HEK293 (cell line): ENCODE results near the gene NOXO1.

Experiments used
- CTCF ChIA-PET: fragments of 350-600 bp; formaldehyde crosslinking; extraction: SDS; loops from one replicate; lab custom pipeline; 2021; ENCODE audit warnings: antibody characterized with exemption; lab: Yijun Ruan, JAX
- POLR2A ChIA-PET: fragments of 300-600 bp; formaldehyde crosslinking; extraction: SDS; loops from one replicate; lab custom pipeline; 2020; ENCODE audit warnings: antibody characterized with exemption, inconsistent platforms; lab: Yijun Ruan, JAX
- H3K27ac ChIP-seq: fragments of 200-500 bp; sonication (Bioruptor generic); 2 replicates; pipeline ENCODE4 v1.5.1; 2014; ENCODE audit warnings: low read depth, low read length, control low read depth, inconsistent platforms; ENCODE audit errors: extremely low read depth
- H3K36me3 ChIP-seq, 2 experiments: fragments of 200-500 bp in 1 of 2; sonication (Bioruptor generic) in 1 of 2; 1 replicate in 1 of 2; 2 replicates in 1 of 2; pipeline ENCODE4 v1.5.1; 2014 to 2017; ENCODE audit warnings: inconsistent platforms in 2 of 2, low read length in 2 of 2; ENCODE audit not compliant: control insufficient read depth in 2 of 2, insufficient read depth in 1 of 2
- H3K4me1 ChIP-seq: fragments of 200-500 bp; sonication (Bioruptor generic); 2 replicates; pipeline ENCODE4 v1.5.1; 2014; ENCODE audit warnings: mild to moderate bottlenecking, low read length, inconsistent platforms; ENCODE audit not compliant: control insufficient read depth, insufficient read depth
- H3K4me3 ChIP-seq: 2 replicates; pipeline ENCODE4 v1.5.1; 2011; ENCODE audit warnings: low read depth, mild to moderate bottlenecking, control low read depth, low read length, moderate library complexity
- H3K9me3 ChIP-seq: fragments of 200-500 bp; sonication (Bioruptor generic); 2 replicates; pipeline ENCODE4 v1.5.1; 2014; ENCODE audit warnings: low read depth, low read length, inconsistent platforms; ENCODE audit not compliant: control insufficient read depth, insufficient read depth
- BCL6B ChIP-seq: fragments of 450-650 bp; formaldehyde crosslinking; IDR thresholded peaks from 2 replicates; pipeline ENCODE4 v1.5.1; 2017; ENCODE audit warnings: missing biosample characterization, missing genetic modification characterization
- HOXD13 ChIP-seq: sonication (generic); formaldehyde crosslinking; IDR thresholded peaks from 2 replicates; pipeline ENCODE4 v1.8.0; 2022; ENCODE audit warnings: missing genetic modification reagents, borderline replicate concordance
- IKZF3 ChIP-seq: fragments of 450-650 bp; IDR thresholded peaks from 2 replicates; pipeline ENCODE4 v1.5.0; 2018; ENCODE audit warnings: missing biosample characterization, mild to moderate bottlenecking, missing genetic modification characterization, moderate library complexity
- KLF16 ChIP-seq: fragments of 450-650 bp; formaldehyde crosslinking; IDR thresholded peaks from 2 replicates; pipeline ENCODE4 v1.5.1; 2017; ENCODE audit warnings: missing biosample characterization, missing genetic modification characterization
- PRDM1 ChIP-seq: fragments of 450-650 bp; formaldehyde crosslinking; IDR thresholded peaks from 2 replicates; pipeline ENCODE4; 2016; ENCODE audit warnings: missing biosample characterization, missing genetic modification characterization
- ZBTB17 ChIP-seq: fragments of 450-650 bp; formaldehyde crosslinking; IDR thresholded peaks from 2 replicates; pipeline ENCODE4 v1.5.1; 2016; ENCODE audit warnings: missing biosample characterization, missing genetic modification characterization
- ZNF18 ChIP-seq: fragments of 450-650 bp; formaldehyde crosslinking; IDR thresholded peaks from 2 replicates; pipeline ENCODE4 v1.5.1; 2016; ENCODE audit warnings: missing biosample characterization, missing genetic modification characterization
- ZNF239 ChIP-seq: fragments of 450-650 bp; formaldehyde crosslinking; IDR thresholded peaks from 2 replicates; pipeline ENCODE4 v1.5.1; 2016; ENCODE audit warnings: missing biosample characterization, missing genetic modification characterization
- ZNF37A ChIP-seq: fragments of 450-650 bp; IDR thresholded peaks from 2 replicates; pipeline ENCODE4 v1.5.1; 2018; ENCODE audit warnings: missing biosample characterization, missing genetic modification characterization
- ZNF404 ChIP-seq: fragments of 450-650 bp; formaldehyde crosslinking; IDR thresholded peaks from 2 replicates; pipeline ENCODE4 v1.5.1; 2017; ENCODE audit warnings: missing biosample characterization, missing genetic modification characterization
- ZNF501 ChIP-seq: fragments of 450-650 bp; formaldehyde crosslinking; IDR thresholded peaks from 2 replicates; pipeline ENCODE4 v1.5.1; 2016; ENCODE audit warnings: missing biosample characterization, missing genetic modification characterization
- ZNF548 ChIP-seq: fragments of 450-650 bp; formaldehyde crosslinking; IDR thresholded peaks from 2 replicates; pipeline ENCODE4 v1.5.1; 2016; ENCODE audit warnings: missing biosample characterization, missing genetic modification characterization
- ZNF660 ChIP-seq: fragments of 450-650 bp; IDR thresholded peaks from 2 replicates; pipeline ENCODE4 v1.5.1; 2018; ENCODE audit warnings: missing biosample characterization, mild to moderate bottlenecking, missing genetic modification characterization
- ZNF76 ChIP-seq: fragments of 450-650 bp; formaldehyde crosslinking; IDR thresholded peaks from 2 replicates; pipeline ENCODE4; 2016; ENCODE audit warnings: low read depth, missing biosample characterization, missing genetic modification characterization, borderline replicate concordance
- ZSCAN23 ChIP-seq: fragments of 450-650 bp; formaldehyde crosslinking; IDR thresholded peaks from 2 replicates; pipeline ENCODE4 v1.5.1; 2016; ENCODE audit warnings: missing biosample characterization, missing genetic modification characterization
- TF ChIP-seq, protein P1 (sequence below): fragments of 450-650 bp; formaldehyde crosslinking; IDR thresholded peaks from 2 replicates; pipeline ENCODE4 v1.5.1; 2017; ENCODE audit warnings: missing biosample characterization, missing genetic modification characterization
- TF ChIP-seq, protein P2 (sequence below): fragments of 450-650 bp; formaldehyde crosslinking; IDR thresholded peaks from 2 replicates; pipeline ENCODE4 v1.5.1; 2016; ENCODE audit warnings: missing biosample characterization, missing genetic modification characterization
- TF ChIP-seq, protein P3 (sequence below): fragments of 450-650 bp; formaldehyde crosslinking; conservative IDR thresholded peaks from 2 replicates; pipeline ENCODE4 v1.5.1; 2016; ENCODE audit warnings: low read depth, missing biosample characterization, missing genetic modification characterization
- TF ChIP-seq, protein P4 (sequence below): fragments of 450-650 bp; formaldehyde crosslinking; IDR thresholded peaks from 2 replicates; pipeline ENCODE4 v1.5.1; 2016; ENCODE audit warnings: missing biosample characterization, missing genetic modification characterization, low read depth

The NOXO1 gene

DNA sequence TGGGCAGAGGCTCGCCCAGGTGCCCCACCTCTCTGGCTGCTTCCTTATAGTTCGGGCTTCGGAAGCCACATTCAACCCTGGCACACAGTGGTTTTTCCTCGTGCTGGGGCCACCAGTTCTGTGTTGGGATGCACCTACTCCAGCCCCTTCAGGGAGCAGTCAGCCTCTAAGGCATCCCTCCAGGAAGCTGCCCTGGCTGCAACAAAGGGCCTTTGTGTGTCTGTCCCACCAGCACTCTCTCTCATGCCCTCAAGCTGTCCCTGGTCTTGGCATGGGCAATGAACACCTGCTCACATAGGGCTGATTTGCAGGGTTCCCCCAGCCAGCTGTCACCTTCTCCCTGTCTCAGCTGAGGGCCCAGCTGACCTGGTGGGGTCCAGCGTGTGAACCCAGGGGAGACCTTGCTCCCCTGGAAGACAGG, 754 bp upstream of the NOXO1 start (continued):
- TF ChIP-seq, protein P1, sequence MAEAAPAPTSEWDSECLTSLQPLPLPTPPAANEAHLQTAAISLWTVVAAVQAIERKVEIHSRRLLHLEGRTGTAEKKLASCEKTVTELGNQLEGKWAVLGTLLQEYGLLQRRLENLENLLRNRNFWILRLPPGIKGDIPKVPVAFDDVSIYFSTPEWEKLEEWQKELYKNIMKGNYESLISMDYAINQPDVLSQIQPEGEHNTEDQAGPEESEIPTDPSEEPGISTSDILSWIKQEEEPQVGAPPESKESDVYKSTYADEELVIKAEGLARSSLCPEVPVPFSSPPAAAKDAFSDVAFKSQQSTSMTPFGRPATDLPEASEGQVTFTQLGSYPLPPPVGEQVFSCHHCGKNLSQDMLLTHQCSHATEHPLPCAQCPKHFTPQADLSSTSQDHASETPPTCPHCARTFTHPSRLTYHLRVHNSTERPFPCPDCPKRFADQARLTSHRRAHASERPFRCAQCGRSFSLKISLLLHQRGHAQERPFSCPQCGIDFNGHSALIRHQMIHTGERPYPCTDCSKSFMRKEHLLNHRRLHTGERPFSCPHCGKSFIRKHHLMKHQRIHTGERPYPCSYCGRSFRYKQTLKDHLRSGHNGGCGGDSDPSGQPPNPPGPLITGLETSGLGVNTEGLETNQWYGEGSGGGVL (tag by site-specific recombination) = no peak
- no peak for TF ChIP-seq HOXD13
- no peak for TF ChIP-seq PRDM1 (tag by site-specific recombination)
- TF ChIP-seq, protein P2, sequence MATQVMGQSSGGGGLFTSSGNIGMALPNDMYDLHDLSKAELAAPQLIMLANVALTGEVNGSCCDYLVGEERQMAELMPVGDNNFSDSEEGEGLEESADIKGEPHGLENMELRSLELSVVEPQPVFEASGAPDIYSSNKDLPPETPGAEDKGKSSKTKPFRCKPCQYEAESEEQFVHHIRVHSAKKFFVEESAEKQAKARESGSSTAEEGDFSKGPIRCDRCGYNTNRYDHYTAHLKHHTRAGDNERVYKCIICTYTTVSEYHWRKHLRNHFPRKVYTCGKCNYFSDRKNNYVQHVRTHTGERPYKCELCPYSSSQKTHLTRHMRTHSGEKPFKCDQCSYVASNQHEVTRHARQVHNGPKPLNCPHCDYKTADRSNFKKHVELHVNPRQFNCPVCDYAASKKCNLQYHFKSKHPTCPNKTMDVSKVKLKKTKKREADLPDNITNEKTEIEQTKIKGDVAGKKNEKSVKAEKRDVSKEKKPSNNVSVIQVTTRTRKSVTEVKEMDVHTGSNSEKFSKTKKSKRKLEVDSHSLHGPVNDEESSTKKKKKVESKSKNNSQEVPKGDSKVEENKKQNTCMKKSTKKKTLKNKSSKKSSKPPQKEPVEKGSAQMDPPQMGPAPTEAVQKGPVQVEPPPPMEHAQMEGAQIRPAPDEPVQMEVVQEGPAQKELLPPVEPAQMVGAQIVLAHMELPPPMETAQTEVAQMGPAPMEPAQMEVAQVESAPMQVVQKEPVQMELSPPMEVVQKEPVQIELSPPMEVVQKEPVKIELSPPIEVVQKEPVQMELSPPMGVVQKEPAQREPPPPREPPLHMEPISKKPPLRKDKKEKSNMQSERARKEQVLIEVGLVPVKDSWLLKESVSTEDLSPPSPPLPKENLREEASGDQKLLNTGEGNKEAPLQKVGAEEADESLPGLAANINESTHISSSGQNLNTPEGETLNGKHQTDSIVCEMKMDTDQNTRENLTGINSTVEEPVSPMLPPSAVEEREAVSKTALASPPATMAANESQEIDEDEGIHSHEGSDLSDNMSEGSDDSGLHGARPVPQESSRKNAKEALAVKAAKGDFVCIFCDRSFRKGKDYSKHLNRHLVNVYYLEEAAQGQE (tag by site-specific recombination) = no peak
- no peak for TF ChIP-seq ZNF18 (tag by site-specific recombination)
- no peak for TF ChIP-seq KLF16 (tag by site-specific recombination)

DNA sequence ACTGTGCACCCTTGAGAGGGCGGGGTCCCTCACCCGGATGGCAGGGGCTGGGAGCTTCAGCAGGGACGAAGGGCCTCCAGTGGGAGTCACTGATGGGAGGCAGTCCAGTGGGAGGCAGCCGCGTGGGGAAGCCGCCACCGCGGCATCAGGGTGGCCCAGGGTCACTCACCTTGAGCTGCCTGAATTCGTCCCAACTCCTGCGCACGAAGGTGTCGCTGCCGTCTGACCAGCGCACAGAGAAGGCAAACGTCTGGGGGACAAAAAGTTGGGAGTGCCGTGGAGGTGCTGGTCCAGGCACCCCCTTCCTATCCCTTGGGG, 540 bp downstream of the NOXO1 start:
- H3K9me3 ChIP-seq = no peaks in the 10 kb centered on the region
- no peak overlapping the region for H3K4me3 ChIP-seq
- ChIA-PET POLR2A (interaction anchor here (1.3 to 10.1 kb wide), 3 partner anchors 15 to 174 kb away, joined by 3 to 76 read pairs (median 8); partner anchors contain the start of genes MSRB1, RPS2 and TRAF7), CTCF (interaction anchor here (0.5 to 0.8 kb wide), 3 partner anchors 15 to 118 kb away, joined by 3 to 4 read pairs (median 3); no protein-coding TSS in a partner anchor)
- H3K4me1 ChIP-seq = peaks cover 7% of the 10 kb centered on the region; the same call in 1 of the 2 replicates
- no peak overlapping the region for H3K27ac ChIP-seq
- H3K36me3 ChIP-seq = peaks cover 0 to 47% of the 10 kb centered on the region in 2 experiments; a peak in 1 of 3 replicates
- TF ChIP-seq BCL6B (no peak), ZNF501 (no peak), PRDM1 (tag by site-specific recombination) (no peak), ZNF76 (tag by site-specific recombination) (no peak), ZNF548 (tag by site-specific recombination) (no peak), ZNF239 (tag by site-specific recombination) (no peak), ZNF660 (tag by site-specific recombination) (no peak), ZSCAN23 (no peak), ZNF404 (tag by site-specific recombination) (no peak), ZBTB17 (tag by site-specific recombination) (no peak), ZNF37A (no peak), IKZF3 (tag by site-specific recombination) (no peak)
- TF ChIP-seq, protein P3, sequence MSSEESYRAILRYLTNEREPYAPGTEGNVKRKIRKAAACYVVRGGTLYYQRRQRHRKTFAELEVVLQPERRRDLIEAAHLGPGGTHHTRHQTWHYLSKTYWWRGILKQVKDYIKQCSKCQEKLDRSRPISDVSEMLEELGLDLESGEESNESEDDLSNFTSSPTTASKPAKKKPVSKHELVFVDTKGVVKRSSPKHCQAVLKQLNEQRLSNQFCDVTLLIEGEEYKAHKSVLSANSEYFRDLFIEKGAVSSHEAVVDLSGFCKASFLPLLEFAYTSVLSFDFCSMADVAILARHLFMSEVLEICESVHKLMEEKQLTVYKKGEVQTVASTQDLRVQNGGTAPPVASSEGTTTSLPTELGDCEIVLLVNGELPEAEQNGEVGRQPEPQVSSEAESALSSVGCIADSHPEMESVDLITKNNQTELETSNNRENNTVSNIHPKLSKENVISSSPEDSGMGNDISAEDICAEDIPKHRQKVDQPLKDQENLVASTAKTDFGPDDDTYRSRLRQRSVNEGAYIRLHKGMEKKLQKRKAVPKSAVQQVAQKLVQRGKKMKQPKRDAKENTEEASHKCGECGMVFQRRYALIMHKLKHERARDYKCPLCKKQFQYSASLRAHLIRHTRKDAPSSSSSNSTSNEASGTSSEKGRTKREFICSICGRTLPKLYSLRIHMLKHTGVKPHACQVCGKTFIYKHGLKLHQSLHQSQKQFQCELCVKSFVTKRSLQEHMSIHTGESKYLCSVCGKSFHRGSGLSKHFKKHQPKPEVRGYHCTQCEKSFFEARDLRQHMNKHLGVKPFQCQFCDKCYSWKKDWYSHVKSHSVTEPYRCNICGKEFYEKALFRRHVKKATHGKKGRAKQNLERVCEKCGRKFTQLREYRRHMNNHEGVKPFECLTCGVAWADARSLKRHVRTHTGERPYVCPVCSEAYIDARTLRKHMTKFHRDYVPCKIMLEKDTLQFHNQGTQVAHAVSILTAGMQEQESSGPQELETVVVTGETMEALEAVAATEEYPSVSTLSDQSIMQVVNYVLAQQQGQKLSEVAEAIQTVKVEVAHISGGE (tag by site-specific recombination) = no peak
- TF ChIP-seq, protein P4, sequence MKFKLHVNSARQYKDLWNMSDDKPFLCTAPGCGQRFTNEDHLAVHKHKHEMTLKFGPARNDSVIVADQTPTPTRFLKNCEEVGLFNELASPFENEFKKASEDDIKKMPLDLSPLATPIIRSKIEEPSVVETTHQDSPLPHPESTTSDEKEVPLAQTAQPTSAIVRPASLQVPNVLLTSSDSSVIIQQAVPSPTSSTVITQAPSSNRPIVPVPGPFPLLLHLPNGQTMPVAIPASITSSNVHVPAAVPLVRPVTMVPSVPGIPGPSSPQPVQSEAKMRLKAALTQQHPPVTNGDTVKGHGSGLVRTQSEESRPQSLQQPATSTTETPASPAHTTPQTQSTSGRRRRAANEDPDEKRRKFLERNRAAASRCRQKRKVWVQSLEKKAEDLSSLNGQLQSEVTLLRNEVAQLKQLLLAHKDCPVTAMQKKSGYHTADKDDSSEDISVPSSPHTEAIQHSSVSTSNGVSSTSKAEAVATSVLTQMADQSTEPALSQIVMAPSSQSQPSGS (tag by site-specific recombination) = no peak
